ENCODE data around the gene ESYT2.
A peak's percentile ranks its signal among the peaks of the same experiment; 100 is the strongest.

The ESYT2 gene

DNA sequence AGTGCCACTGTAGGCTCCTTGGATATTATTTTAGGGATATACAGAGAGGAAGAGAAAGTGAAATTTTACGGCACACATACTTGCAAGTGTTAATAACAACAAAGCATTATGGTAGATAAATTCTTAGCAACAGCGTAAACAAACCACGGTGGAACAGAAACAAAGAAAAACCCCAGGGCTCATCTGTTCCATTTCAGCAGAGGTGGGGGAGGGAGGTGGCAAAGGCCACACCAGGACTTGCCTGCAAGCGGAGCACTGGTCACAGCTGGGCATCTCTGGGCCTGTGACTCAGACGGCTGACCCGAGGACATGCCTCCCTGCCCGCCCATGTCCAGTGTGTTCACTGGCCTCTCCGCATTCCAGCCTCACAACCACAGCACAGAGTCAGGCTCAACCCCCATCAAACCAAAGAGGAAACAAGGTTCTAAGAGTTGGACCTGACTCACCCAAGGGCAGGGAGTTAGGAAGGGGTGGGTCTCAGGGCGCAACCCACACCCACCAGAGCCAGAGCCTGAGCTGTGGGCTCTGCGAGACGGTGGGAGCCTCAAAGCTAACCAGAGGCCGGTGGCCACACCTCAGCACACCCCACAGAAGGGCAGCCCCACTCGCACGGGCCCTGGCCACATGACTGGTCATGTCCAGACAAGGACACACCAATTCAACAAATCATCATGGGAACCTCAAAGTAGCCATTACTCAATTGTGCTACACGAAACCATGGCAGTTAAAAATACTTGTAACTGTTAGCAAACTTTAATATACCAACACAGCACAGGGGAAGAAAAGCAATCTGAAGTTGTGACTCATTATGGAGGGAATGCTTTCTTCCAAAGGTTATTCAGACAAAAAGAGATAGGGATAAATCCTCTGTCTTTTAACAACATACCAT, 10.7 kb downstream of the ESYT2 start:
- H3K27ac ChIP-seq: peak overlapping the region; percentile 48
- no peak for TF ChIP-seq CTCF (conservative IDR thresholded peaks at IDR 0.05)

DNA sequence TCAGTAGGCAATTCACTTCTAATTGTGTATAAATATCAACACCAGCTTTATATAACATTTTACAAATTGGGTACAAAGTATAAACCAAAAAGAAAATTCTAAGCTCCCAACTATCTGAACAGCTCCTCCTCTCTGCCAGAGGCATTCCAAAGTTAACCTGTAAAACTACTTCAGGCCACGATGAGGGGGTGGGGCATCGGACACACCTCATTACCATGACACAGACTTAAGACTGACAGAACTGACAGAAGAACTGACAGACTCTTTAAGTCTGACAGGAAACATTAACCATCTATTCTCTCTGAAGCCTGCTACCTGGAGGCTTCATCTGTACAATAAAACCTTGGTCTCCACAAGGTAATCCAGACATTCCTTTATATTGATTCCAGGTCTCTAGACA, 12.3 kb downstream of the ESYT2 start:
- no peak overlapping the region for H3K27ac ChIP-seq
- TF ChIP-seq CTCF (conservative IDR thresholded peaks at IDR 0.05): no peak

DNA sequence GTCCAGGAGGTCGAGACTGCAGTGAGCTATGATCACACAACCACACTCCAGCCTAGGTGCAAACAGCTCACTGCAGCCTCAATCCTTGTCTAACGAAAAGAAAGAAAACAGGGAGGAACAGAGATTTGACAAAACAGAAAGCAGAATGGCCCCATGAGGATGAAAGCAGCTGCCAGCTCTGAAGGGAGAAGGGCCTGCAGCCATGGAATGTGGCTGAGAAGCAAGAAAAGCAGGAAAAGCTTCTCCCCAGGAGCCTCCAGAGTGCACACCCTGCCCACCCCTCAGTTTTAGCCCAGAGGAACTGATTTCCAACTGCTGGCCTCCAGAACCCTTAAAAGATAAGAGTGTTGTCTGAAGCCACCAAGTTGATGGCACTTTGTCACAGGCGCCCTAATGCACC, 13.0 kb downstream of the ESYT2 start:
- H3K27ac ChIP-seq: no peak overlapping the region
- no peak for TF ChIP-seq CTCF (conservative IDR thresholded peaks at IDR 0.05)

DNA sequence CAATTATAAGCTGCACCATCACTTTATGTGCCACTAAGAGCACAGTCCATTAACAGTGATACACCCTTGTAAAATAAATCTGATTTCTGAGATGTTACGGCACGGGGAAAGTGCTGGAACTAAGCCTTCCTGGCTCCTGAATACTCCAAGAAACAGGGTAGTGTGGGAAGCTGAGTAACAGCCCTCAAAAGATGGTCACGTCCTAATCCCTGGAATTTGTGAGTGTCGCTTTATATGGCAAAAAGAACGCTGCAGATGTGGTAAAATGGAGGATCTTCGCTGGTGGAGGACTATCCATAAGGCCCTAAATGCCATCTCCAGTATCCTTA, 13.5 kb downstream of the ESYT2 start:
- no peak overlapping the region for H3K27ac ChIP-seq
- no peak for TF ChIP-seq CTCF (conservative IDR thresholded peaks at IDR 0.05)

DNA sequence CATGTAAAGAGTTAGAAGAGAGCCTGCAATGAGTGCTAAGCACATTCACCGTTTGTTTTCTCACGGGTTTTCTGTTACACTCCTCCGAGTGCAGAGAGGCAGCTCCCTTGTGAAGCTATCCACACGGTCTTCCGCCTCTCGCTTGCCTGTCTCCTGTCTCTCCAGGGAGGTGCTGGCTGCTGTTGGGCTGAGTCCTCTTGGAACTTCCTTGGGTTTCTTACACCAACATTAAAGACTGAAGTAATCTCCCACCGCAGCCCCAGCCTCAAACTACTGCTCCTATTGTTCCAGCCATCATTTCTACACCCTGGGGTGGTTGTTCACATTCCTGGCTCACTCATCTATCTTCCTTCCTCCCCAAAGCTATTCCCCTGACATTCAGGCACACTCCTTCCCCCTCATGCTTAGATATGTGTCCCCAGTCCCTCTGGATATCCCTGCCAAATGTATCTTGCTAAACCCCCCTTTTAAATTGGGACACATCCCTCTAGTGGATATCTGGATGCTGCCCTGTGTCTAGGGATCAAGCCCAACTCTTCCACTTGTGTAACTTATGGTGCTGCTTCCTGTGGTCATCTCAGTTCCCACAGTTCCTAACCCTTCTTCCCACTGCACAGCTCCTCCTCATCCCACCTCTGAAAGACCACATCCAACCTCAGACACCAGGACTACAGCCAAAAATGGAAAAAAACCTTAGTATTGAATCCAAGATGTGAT, 14.1 kb downstream of the ESYT2 start:
- no peak overlapping the region for H3K27ac ChIP-seq
- no peak for TF ChIP-seq CTCF (conservative IDR thresholded peaks at IDR 0.05)

DNA sequence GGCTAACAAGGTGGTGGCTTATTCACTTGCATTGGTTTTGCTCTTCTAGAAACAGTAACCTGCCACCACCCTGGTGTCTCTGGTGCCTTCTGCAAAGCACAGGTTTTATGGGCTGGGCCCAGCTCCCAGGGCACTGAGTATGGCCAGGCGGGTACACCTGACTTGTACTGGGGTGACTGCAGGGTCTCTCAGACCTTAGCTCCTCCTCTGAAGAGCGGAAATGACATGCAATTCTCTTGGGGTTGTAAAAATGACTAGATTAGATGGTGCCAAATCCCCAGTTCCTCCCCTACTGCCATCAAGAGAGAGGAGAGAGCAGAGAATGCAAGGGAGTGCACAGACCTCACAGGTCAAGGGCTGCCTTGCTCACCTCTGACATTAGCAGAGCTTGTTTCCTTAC, 14.7 kb downstream of the ESYT2 start:
- no peak for TF ChIP-seq CTCF (conservative IDR thresholded peaks at IDR 0.05)
- no peak overlapping the region for H3K27ac ChIP-seq

DNA sequence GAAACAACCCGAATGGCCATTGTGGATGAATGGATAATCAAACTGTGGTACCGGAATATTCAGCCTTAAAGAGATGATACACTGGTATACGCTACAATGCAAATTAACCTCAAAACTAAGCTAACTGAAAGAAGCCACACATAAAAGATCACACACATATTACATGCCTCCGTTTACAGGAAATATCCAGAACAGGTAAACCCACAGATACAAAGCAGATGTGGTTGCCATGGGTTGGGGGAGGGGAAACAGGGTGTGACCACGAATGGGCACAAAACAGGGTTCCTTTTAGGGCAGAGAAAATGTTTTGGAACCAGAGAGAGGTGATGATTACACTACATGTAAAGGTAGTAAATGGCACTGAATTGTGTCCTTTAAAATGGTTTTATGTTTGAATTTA, 16.6 kb downstream of the ESYT2 start:
- H3K27ac ChIP-seq: no peak overlapping the region
- no peak for TF ChIP-seq CTCF (conservative IDR thresholded peaks at IDR 0.05)

Data from VCaP (cell line).